Hippocampal formation (tissue), 2 donors: ENCODE measurements around the gene ZMPSTE24.
A peak's percentile ranks its signal among the peaks of the same experiment; 100 is the strongest.
"Not testable (repeated sequence)": the region's sequence is repeated elsewhere in the genome, so short reads cannot be mapped to it uniquely, and the experiment has no call there.

Experiments
- DNase-seq, 2 donors: peaks; one replicate each; lab custom pipeline; 2025; lab: John Stamatoyannopoulos, UW

The ZMPSTE24 gene

GRCh38 chr1:40318476-40318875 is 60.4 kb downstream of the ZMPSTE24 start:
- DNase-seq, result no peak

GRCh38 chr1:40318970-40319621 is 61.1 kb downstream of the ZMPSTE24 start:
- no peak for DNase-seq

GRCh38 chr1:40331403-40331802 is 73.4 kb downstream of the ZMPSTE24 start:
- not testable (repeated sequence) for DNase-seq

GRCh38 chr1:40332695-40333094 is 74.7 kb downstream of the ZMPSTE24 start:
- no peak for DNase-seq

- DNase-seq, result no peak
Observed at GRCh38 chr1:40337443-40337842, 79.4 kb downstream of the ZMPSTE24 start.

GRCh38 chr1:40338745-40339419 is 80.8 kb downstream of the ZMPSTE24 start:
- DNase-seq, result peak; percentile 41 to 76

GRCh38 chr1:40339420-40340323 is 81.6 kb downstream of the ZMPSTE24 start:
- no peak for DNase-seq

GRCh38 chr1:40341491-40342380 is 83.7 kb downstream of the ZMPSTE24 start:
- DNase-seq, result no peak

GRCh38 chr1:40342381-40342717 is 84.3 kb downstream of the ZMPSTE24 start:
- not testable (repeated sequence) for DNase-seq
